ENCODE results near the gene CT45A9.
"Not testable (repeated sequence)": the region's sequence is repeated elsewhere in the genome, so short reads cannot be mapped to it uniquely, and the experiment has no call there.

CT45A9 gene

DNA sequence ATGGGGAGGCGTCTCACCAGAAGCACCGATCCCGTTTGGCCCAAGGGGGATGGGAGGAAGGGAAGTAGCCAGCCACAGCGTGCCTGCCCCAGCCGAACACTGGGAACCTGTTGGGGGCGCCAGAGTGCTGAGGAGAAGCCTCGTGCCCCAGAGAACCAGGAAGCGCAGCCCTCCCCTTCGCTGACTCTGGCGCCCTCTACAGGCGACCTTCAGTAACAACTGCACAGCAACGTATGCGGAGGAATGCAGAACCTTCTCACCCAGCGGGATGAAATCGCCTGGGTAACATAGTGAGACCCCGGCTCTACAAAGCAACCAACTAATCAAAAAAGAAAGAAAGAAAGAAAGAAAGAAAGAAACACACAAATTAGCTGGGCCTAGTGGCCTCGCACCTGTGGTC, at the start of gene CT45A9:
TSS of gene CT45A9 (minus strand) at position 101 of the 400 bp plus-strand sequence. CDS start 3,751 bp downstream, outside the sequence.
- not testable (repeated sequence) for DNase-seq

- DNase-seq = not testable (repeated sequence)
Observed at GRCh38 chrX:135920516-135920915, 48.9 kb upstream of the CT45A9 start.

- DNase-seq = no peak
Observed at GRCh38 chrX:135914404-135914803, 42.8 kb upstream of the CT45A9 start.

GRCh38 chrX:135910251-135910650, 38.6 kb upstream of the CT45A9 start:
- DNase-seq = no peak

DNA sequence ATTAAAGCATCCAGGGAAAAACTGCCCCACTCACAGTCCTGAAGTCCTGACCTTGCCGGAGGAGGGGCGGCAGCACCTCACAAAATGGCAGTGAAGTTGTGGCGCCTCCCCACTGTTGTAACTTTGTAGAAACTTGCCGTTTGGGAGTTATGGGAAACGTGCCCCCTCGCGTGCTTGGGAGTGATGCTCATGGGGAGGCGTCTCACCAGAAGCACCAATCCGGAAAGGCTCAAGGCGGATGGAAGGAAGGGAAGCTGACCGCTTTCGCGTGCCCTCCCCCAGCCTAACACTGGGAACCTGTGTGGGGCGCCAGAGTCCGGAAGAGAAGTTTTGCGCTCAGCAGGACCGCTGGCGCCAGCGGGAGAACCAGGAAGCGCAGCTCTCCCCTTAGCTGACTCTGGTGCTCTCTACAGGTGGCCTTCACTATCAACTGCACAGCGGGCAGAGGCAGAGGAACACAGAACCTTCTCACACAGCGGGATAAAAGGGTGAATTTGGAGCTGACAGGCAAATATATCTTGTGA, 21.7 kb upstream of the CT45A9 start, which contains the start of the genes CT45A10 and SAGE1:
TSS of gene CT45A10 (minus strand) at position 151 of the 524 bp plus-strand sequence. CDS start 8,100 bp downstream, outside the sequence.
TSS of gene SAGE1 (plus strand) at position 423 of the 524 bp plus-strand sequence. CDS start 2,527 bp downstream, outside the sequence.
- no peak for DNase-seq

DNA sequence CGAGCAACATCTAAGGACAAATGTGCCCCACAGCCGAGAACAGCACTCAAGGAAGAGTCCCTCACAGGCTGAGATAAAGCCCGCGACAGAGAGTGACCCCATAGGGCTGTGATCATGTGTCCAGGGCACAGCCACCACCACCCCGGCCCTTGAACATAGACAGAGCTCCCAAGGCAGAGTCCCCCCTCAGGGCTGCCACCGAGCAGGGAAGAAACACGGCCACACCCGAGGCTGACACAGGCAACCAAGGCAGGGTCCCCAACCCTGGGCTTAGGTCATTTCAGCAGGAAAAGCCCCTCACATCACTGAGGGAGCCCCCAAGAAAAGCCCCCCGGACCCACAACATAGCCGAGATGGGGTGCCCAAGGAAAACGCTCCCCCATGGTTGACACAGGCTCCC, 21.2 kb upstream of the CT45A9 start:
- no peak for DNase-seq

- no peak for DNase-seq
Observed at GRCh38 chrX:135890087-135890585, 18.5 kb upstream of the CT45A9 start.

- not testable (repeated sequence) for DNase-seq
Observed at GRCh38 chrX:135888976-135889375, 17.4 kb upstream of the CT45A9 start.

- DNase-seq = not testable (repeated sequence)
Observed at GRCh38 chrX:135888230-135888629, 16.6 kb upstream of the CT45A9 start.

GRCh38 chrX:135882741-135883140, 11.1 kb upstream of the CT45A9 start:
- DNase-seq = not testable (repeated sequence)

GRCh38 chrX:135854438-135854837, 17.2 kb downstream of the CT45A9 start, which contains the start of gene CT45A8:
Gene CT45A8, minus strand, starts transcription at chrX:135854538. Its CDS starts 3,755 bp downstream, at chrX:135850783.
- DNase-seq = not testable (repeated sequence)

DNA sequence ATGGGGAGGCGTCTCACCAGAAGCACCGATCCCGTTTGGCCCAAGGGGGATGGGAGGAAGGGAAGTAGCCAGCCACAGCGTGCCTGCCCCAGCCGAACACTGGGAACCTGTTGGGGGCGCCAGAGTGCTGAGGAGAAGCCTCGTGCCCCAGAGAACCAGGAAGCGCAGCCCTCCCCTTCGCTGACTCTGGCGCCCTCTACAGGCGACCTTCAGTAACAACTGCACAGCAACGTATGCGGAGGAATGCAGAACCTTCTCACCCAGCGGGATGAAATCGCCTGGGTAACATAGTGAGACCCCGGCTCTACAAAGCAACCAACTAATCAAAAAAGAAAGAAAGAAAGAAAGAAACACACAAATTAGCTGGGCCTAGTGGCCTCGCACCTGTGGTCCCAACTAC, 34.4 kb downstream of the CT45A9 start, which contains the start of gene CT45A7:
TSS of gene CT45A7 (minus strand) at position 101 of the 400 bp plus-strand sequence. CDS start 3,747 bp downstream, outside the sequence.
- DNase-seq = not testable (repeated sequence)

DNA sequence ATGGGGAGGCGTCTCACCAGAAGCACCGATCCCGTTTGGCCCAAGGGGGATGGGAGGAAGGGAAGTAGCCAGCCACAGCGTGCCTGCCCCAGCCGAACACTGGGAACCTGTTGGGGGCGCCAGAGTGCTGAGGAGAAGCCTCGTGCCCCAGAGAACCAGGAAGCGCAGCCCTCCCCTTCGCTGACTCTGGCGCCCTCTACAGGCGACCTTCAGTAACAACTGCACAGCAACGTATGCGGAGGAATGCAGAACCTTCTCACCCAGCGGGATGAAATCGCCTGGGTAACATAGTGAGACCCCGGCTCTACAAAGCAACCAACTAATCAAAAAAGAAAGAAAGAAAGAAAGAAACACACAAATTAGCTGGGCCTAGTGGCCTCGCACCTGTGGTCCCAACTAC, 51.7 kb downstream of the CT45A9 start, which contains the start of gene CT45A2:
TSS of gene CT45A2 (minus strand) at position 101 of the 400 bp plus-strand sequence. CDS start 3,747 bp downstream, outside the sequence.
- not testable (repeated sequence) for DNase-seq
